ENCODE data around the gene OR51S1. TPM values are rescaled to one million over a fixed set of nuclear protein-coding genes. Genes with fewer than 3 reads are reported as not detected.

Gene OR51S1
- total and polyA plus RNA-seq, 2 experiments from 2014 or later = not detected

Other genes starting within 250 kb of the OR51S1 start
- 16.1 and 19.8 TPM in 2 replicates for gene TRIM68, start 241.0 kb downstream of the OR51S1 start, total RNA-seq
- gene TRIM68, start 241.0 kb downstream of the OR51S1 start, polyA plus RNA-seq = 5.9 and 8.3 TPM in 2 replicates
- gene OR51D1, start 211.7 kb downstream of the OR51S1 start, total RNA-seq = not detected in 2 replicates
- not detected in 2 replicates for gene OR51D1, start 211.7 kb downstream of the OR51S1 start, polyA plus RNA-seq
- gene OR51E1, start 205.2 kb downstream of the OR51S1 start, total RNA-seq = 1.2 and 1.3 TPM in 2 replicates
- gene OR51E1, start 205.2 kb downstream of the OR51S1 start, polyA plus RNA-seq = 0.92 and 2.2 TPM in 2 replicates
- 0.28 and 0.30 TPM in 2 replicates for gene OR51E2, start 151.4 kb downstream of the OR51S1 start, total RNA-seq
- 0.43 and 0.57 TPM in 2 replicates for gene OR51E2, start 151.4 kb downstream of the OR51S1 start, polyA plus RNA-seq
- gene MMP26, start 144.4 kb downstream of the OR51S1 start, total RNA-seq = not detected in 2 replicates
- gene MMP26, start 144.4 kb downstream of the OR51S1 start, polyA plus RNA-seq = not detected in 2 replicates
- not detected in 2 replicates for gene OR51F1, start 79.3 kb downstream of the OR51S1 start, total RNA-seq
- gene OR51F1, start 79.3 kb downstream of the OR51S1 start, polyA plus RNA-seq = not detected in 2 replicates
- not detected in 2 replicates for gene OR52R1, start 44.8 kb downstream of the OR51S1 start, total RNA-seq
- gene OR52R1, start 44.8 kb downstream of the OR51S1 start, polyA plus RNA-seq = not detected in 2 replicates
- not detected in 2 replicates for gene OR51F2, start 27.9 kb downstream of the OR51S1 start, total RNA-seq
- not detected in 2 replicates for gene OR51F2, start 27.9 kb downstream of the OR51S1 start, polyA plus RNA-seq
- gene OR51T1, start 32.7 kb upstream of the OR51S1 start, total RNA-seq = not detected in 2 replicates
- gene OR51T1, start 32.7 kb upstream of the OR51S1 start, polyA plus RNA-seq = not detected in 2 replicates
- not detected in 2 replicates for gene OR51A7, start 54.6 kb upstream of the OR51S1 start, total RNA-seq
- gene OR51A7, start 54.6 kb upstream of the OR51S1 start, polyA plus RNA-seq = not detected in 2 replicates
- not detected in 2 replicates for gene OR51G2, start 70.1 kb upstream of the OR51S1 start, total RNA-seq
- not detected in 2 replicates for gene OR51G2, start 70.1 kb upstream of the OR51S1 start, polyA plus RNA-seq
- not detected in 2 replicates for gene OR51G1, start 75.1 kb upstream of the OR51S1 start, total RNA-seq
- not detected in 2 replicates for gene OR51G1, start 75.1 kb upstream of the OR51S1 start, polyA plus RNA-seq
- not detected in 2 replicates for gene OR51A4, start 98.4 kb upstream of the OR51S1 start, total RNA-seq
- gene OR51A4, start 98.4 kb upstream of the OR51S1 start, polyA plus RNA-seq = not detected in 2 replicates
- not detected in 2 replicates for gene OR51A2, start 106.5 kb upstream of the OR51S1 start, total RNA-seq
- gene OR51A2, start 106.5 kb upstream of the OR51S1 start, polyA plus RNA-seq = not detected in 2 replicates
- not detected in 2 replicates for gene OR51L1, start 145.6 kb upstream of the OR51S1 start, total RNA-seq
- not detected in 2 replicates for gene OR51L1, start 145.6 kb upstream of the OR51S1 start, polyA plus RNA-seq
- gene OR52J3, start 197.3 kb upstream of the OR51S1 start, total RNA-seq = not detected in 2 replicates
- not detected in 2 replicates for gene OR52J3, start 197.3 kb upstream of the OR51S1 start, polyA plus RNA-seq
- not detected in 2 replicates for gene OR52E2, start 210.4 kb upstream of the OR51S1 start, total RNA-seq
- gene OR52E2, start 210.4 kb upstream of the OR51S1 start, polyA plus RNA-seq = not detected in 2 replicates
- not detected in 2 replicates for gene OR52E1, start 220.4 kb upstream of the OR51S1 start, total RNA-seq
- gene OR52E1, start 220.4 kb upstream of the OR51S1 start, polyA plus RNA-seq = not detected in 2 replicates

Data from hepatocyte (in vitro differentiated cells).